Testis (tissue), 3 donors: Measurements from ENCODE around the gene DMD. TPM values are rescaled to one million over a fixed set of nuclear protein-coding genes. Genes with fewer than 3 reads are reported as not detected.

Source experiments
- DNase-seq: peaks from one replicate; pipeline ENCODE4 v3.0.0-alpha.2; 2019
- H3K27ac ChIP-seq, 2 donors: fragments of 200-600 bp; sonication (generic); one replicate each; pipeline ENCODE4 v1.5.1; 2019
- H3K27me3 ChIP-seq: fragments of 200-600 bp; sonication (generic); one replicate; pipeline ENCODE4 v1.5.1; 2019
- H3K36me3 ChIP-seq: fragments of 200-600 bp; sonication (generic); one replicate; pipeline ENCODE4 v1.5.1; 2017; ENCODE audit warnings: low read depth; ENCODE audit errors: missing control alignments
- H3K4me1 ChIP-seq: fragments of 200-600 bp; sonication (generic); one replicate; pipeline ENCODE4 v1.5.1; 2019
- H3K4me3 ChIP-seq, 2 donors: fragments of 200-600 bp; sonication (generic); one replicate each; pipeline ENCODE4 v1.5.1; 2017 to 2019
- H3K9me3 ChIP-seq: fragments of 200-600 bp; sonication (generic); one replicate; pipeline ENCODE4 v1.5.1; 2017
- POLR2A ChIP-seq: fragments of 450-650 bp; IDR thresholded peaks from one replicate; pipeline ENCODE4 v1.6.1; 2017; ENCODE audit warnings: antibody characterized with exemption, mild to moderate bottlenecking, moderate library complexity
- WGBS, 2 donors: methylation state at CpG; one replicate each; pipeline ENCODE4 v1.1.5; 2018; 5-methylcytosine and 5-hydroxymethylcytosine counted together
- intact Hi-C: fragments of 100-400 bp; cut with DNase I; formaldehyde crosslinking; loops from one replicate; pipeline ENCODE4 v1.15.1; 2023; ENCODE audit warnings: low total_unique reads
- polyA plus RNA-seq: library from polyadenylated mRNA; stranded (reverse); fragments of 350-450 nt; fragmentation: Illumina TruSeq; extraction: RNeasy Lipid Tissue Mini Kit (QIAGEN cat#74804); gene quantifications from one replicate; pipeline ENCODE4 v1.2.3, GENCODE V29; 2014; ENCODE audit warnings: low read depth, low replicate concordance; ENCODE audit not compliant: insufficient read depth
- total RNA-seq, 2 donors: library from RNA; depleted of rRNA; stranded (reverse); fragments of >200 nt; gene quantifications; one replicate each; pipeline ENCODE4 v1.2.3, GENCODE V29; 2016
- TF ChIP-seq, protein P1 (sequence below), 3 experiments: fragments of 450-650 bp in 2 of 3; fragments of 200-600 bp in 1 of 3; sonication (generic) in 1 of 3; IDR thresholded peaks; one replicate each; pipeline ENCODE4 v1.5.1; 2016 to 2019; ENCODE audit warnings: antibody characterized with exemption in 3 of 3, mild to moderate bottlenecking in 2 of 3, moderate library complexity in 1 of 3

The DMD gene
- total and polyA plus RNA-seq, 3 donors from 2014 or later, result 11.3 to 34.1 (median 24.2) TPM

- no peak overlapping the region for H3K4me3 ChIP-seq
- intact Hi-C loops, result no loop called here
- DNase-seq, result no peak
- TF ChIP-seq, protein P1, sequence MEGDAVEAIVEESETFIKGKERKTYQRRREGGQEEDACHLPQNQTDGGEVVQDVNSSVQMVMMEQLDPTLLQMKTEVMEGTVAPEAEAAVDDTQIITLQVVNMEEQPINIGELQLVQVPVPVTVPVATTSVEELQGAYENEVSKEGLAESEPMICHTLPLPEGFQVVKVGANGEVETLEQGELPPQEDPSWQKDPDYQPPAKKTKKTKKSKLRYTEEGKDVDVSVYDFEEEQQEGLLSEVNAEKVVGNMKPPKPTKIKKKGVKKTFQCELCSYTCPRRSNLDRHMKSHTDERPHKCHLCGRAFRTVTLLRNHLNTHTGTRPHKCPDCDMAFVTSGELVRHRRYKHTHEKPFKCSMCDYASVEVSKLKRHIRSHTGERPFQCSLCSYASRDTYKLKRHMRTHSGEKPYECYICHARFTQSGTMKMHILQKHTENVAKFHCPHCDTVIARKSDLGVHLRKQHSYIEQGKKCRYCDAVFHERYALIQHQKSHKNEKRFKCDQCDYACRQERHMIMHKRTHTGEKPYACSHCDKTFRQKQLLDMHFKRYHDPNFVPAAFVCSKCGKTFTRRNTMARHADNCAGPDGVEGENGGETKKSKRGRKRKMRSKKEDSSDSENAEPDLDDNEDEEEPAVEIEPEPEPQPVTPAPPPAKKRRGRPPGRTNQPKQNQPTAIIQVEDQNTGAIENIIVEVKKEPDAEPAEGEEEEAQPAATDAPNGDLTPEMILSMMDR (IDR thresholded peaks at IDR 0.05), result no peak
- H3K27ac ChIP-seq, result no peak overlapping the region
- no peaks in the 10 kb centered on the region for H3K36me3 ChIP-seq
- no peaks in the 10 kb centered on the region for H3K4me1 ChIP-seq
- no peaks in the 10 kb centered on the region for H3K27me3 ChIP-seq
- no peaks in the 10 kb centered on the region for H3K9me3 ChIP-seq
These were observed 1350.7 kb downstream of the DMD start for GRCh38 chrX:31860686-31861085.

GRCh38 chrX:31858915-31859314, 1352.4 kb downstream of the DMD start:
- Histone ChIP-seq H3K27me3 (no peaks in the 10 kb centered on the region), H3K4me1 (no peaks in the 10 kb centered on the region), H3K36me3 (no peaks in the 10 kb centered on the region), H3K27ac (no peak overlapping the region), H3K9me3 (no peaks in the 10 kb centered on the region), H3K4me3 (no peak overlapping the region)
- DNase-seq, result no peak
- WGBS, 2 donors, result 56 to 57% methylated on average over 2 of the region's 2 CpGs
- TF ChIP-seq, protein P1 (IDR thresholded peaks at IDR 0.05), result no peak
- no peak for TF ChIP-seq POLR2A
- intact Hi-C loops, result no loop called here

- Histone ChIP-seq H3K36me3 (no peaks in the 10 kb centered on the region), H3K4me3 (no peak overlapping the region), H3K9me3 (no peaks in the 10 kb centered on the region), H3K27me3 (no peaks in the 10 kb centered on the region), H3K27ac (no peak overlapping the region), H3K4me1 (no peaks in the 10 kb centered on the region)
- WGBS, 2 donors, result 90 to 97% methylated on average over 4 to 5 of the region's 5 CpGs
- no peak for TF ChIP-seq POLR2A
- TF ChIP-seq, protein P1 (IDR thresholded peaks at IDR 0.05), result no peak
- no peak for DNase-seq
- intact Hi-C loops, result no loop called here
These were observed 1356.6 kb downstream of the DMD start for GRCh38 chrX:31854716-31855115.

DNA sequence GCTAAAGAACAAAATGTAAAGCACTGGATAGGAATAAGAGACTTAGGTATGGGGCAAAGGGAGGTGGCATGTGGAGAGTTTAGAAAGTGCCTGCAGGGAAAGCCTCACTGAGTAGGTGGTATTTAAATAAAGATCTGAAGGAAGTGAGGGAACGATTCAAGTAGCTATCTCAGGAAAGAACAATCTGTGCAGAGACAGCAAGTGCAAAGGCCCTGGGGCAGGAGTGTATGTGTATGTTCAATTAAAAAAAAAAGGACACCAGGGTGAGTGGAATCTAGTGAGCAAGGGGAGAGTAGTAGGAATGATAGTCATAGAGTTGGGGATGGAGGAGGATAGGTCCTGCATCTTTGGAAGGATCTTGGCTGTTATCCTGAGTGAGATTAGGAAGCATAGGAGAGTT, 1359.6 kb downstream of the DMD start:
- WGBS, 2 donors, result 80 to 84% methylated on average over 1 of the region's 1 CpG
- no peak for TF ChIP-seq POLR2A
- TF ChIP-seq, protein P1 (IDR thresholded peaks at IDR 0.05), result no peak
- DNase-seq, result no peak
- Histone ChIP-seq H3K9me3 (no peaks in the 10 kb centered on the region), H3K27ac (no peak overlapping the region), H3K4me1 (no peaks in the 10 kb centered on the region), H3K4me3 (no peak overlapping the region), H3K27me3 (no peaks in the 10 kb centered on the region), H3K36me3 (no peaks in the 10 kb centered on the region)
- intact Hi-C loops, result no loop called here

DNA sequence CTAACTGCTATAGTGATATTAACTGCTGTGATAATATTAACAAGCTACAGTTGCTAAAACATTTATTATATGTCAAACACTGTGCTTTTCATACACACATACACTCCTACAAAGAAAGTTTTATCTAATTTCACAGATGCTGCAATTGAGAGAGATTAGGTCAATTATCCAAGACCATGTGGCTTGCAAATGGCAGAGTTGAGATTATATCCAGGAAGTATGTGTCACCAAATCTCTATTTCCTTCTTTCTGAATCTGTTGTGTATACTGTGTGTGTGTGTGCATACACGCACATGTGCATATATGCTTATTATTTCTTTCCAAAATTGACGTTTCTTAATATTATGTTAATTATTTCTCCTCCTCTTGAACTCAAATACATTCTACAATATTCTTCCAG, 1363.6 kb downstream of the DMD start:
- Histone ChIP-seq H3K4me1 (no peaks in the 10 kb centered on the region), H3K27ac (no peak overlapping the region), H3K9me3 (no peaks in the 10 kb centered on the region), H3K27me3 (no peaks in the 10 kb centered on the region), H3K4me3 (no peak overlapping the region), H3K36me3 (no peaks in the 10 kb centered on the region)
- no peak for DNase-seq
- TF ChIP-seq, protein P1 (IDR thresholded peaks at IDR 0.05), result no peak
- no peak for TF ChIP-seq POLR2A
- WGBS, 2 donors, result 80 to 86% methylated on average over 2 of the region's 2 CpGs
- intact Hi-C loops, result no loop called here
